Stimulated activated naive CD8-positive, alpha-beta T cell treated with anti-CD3 and anti-CD28 coated beads, Interleukin-15, Interleukin-2, amounts not matched to agents 100 ng/mL and 50 ng/mL, for 24 hours (primary cell): ENCODE results near the gene ERP44.
"Not testable (repeated sequence)": the region's sequence is repeated elsewhere in the genome, so short reads cannot be mapped to it uniquely, and the experiment has no call there.

Experiments used
- H3K27ac Mint-ChIP-seq: one replicate; pipeline ENCODE4 v1.8.0; 2021; ENCODE audit warnings: mild to moderate bottlenecking, mixed read lengths
- H3K27me3 Mint-ChIP-seq: one replicate; pipeline ENCODE4 v1.8.0; 2021; ENCODE audit warnings: mixed read lengths
- H3K36me3 Mint-ChIP-seq: one replicate; pipeline ENCODE4 v1.8.0; 2021; ENCODE audit warnings: low read depth, mixed read lengths
- H3K4me1 Mint-ChIP-seq: one replicate; pipeline ENCODE4 v1.8.0; 2021; ENCODE audit warnings: low read depth, mixed read lengths
- H3K4me3 Mint-ChIP-seq: one replicate; pipeline ENCODE4 v1.8.0; 2021; ENCODE audit warnings: mild to moderate bottlenecking, mixed read lengths
- H3K9me3 Mint-ChIP-seq: one replicate; pipeline ENCODE4 v1.8.0; 2021; ENCODE audit warnings: mixed read lengths

The ERP44 gene

DNA sequence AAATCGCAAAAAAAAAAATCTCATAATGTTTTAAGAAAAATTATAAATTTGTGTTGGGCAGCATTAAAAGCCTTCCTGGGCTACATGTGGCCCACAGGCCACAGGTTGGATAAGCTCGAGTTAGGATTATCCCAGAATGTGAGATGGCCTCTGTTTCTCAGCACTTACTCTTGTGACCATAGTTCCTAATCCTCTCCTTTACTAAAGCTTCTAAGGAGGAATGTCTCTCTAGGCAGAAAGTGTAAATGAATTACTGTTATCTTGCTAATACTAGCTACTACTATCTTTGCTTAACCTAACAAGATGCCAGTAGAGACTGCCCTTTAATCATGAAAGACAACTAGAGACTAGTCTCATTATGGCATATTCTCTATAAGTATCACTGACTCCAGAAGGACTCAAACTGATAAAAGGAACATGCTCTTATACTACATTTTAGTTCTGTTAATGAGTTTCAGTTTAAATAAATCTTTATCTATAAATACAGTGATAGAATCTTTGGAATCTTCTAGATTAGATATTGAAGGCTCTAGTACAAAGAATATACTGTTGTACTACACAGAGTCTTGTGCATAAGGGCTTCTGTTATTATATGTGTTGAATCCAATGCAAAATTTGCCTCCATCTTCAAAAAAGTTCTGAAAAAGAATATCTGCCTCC is 14.0 kb upstream of the ERP44 start:
- no peak overlapping the region for H3K27ac Mint-ChIP-seq
- H3K27me3 Mint-ChIP-seq: no peaks in the 10 kb centered on the region
- H3K9me3 Mint-ChIP-seq: no peaks in the 10 kb centered on the region
- H3K4me3 Mint-ChIP-seq: no peak overlapping the region
- peaks cover 26% of the 10 kb centered on the region for H3K36me3 Mint-ChIP-seq
- H3K4me1 Mint-ChIP-seq: peaks cover 16% of the 10 kb centered on the region

DNA sequence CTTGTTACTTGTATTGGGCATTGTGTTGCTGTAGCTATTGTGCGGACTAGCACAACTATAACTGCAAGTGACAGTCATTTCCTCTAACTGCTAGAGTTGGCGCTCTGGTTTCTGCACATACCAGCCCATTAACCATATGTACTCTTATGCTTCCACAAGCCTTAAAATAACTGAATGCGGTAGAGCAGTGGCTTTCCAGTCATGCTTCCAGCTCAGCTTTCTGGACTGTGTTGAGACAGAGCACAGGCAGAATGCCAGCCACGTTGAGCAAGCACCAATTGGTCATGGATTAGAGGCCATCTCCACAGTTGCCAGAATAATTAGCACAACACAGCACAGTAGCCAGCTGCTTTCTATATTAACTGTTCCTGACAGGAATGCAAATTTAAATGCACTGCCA is 12.4 kb upstream of the ERP44 start:
- Mint-ChIP-seq H3K36me3 (peaks cover 26% of the 10 kb centered on the region), H3K4me1 (peaks cover 16% of the 10 kb centered on the region), H3K27me3 (no peaks in the 10 kb centered on the region), H3K4me3 (no peak overlapping the region), H3K27ac (no peak overlapping the region), H3K9me3 (no peaks in the 10 kb centered on the region)

DNA sequence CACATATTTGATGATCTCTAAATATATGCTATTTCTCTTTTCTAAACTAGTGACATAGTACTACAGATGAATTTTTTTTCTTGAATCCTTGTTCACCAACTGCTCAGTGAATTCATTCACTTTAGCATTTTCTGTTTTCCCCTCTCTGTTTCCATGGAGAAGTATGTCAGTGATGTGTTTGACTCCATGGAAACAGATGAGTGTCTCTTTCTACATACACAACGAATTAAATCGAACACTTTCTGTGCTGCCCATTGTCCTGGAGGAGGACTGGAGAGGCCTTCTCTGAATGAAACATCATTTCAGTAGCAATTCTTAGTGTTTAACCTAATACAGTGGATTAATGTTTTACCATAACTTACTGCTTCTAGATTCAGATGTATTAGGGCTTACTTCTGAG is 9.8 kb upstream of the ERP44 start:
- no peak overlapping the region for H3K4me3 Mint-ChIP-seq
- H3K27me3 Mint-ChIP-seq: no peaks in the 10 kb centered on the region
- no peak overlapping the region for H3K27ac Mint-ChIP-seq
- peaks cover 24% of the 10 kb centered on the region for H3K36me3 Mint-ChIP-seq
- H3K4me1 Mint-ChIP-seq: peaks cover 17% of the 10 kb centered on the region
- H3K9me3 Mint-ChIP-seq: no peaks in the 10 kb centered on the region

DNA sequence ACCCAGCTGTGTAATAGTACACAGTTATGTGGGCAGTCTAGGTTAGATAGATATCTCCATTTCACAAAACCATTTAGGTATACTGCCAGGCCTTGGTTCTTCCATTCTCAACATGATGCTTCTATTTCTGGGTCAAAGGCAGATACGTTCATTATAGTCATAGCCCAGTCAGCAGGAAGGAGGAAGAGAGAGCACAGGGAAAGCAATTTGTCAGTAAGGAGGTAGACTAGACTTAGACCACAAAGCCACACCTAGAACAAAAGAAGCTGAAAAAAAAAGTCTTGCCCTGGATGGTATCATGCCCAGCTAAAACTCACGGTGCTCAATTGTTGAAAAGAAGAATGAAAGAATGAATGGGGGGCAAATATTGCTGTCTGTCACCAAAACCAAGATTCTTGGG is 7.8 kb upstream of the ERP44 start:
- H3K27me3 Mint-ChIP-seq: no peaks in the 10 kb centered on the region
- no peaks in the 10 kb centered on the region for H3K9me3 Mint-ChIP-seq
- H3K4me1 Mint-ChIP-seq: peaks cover 12% of the 10 kb centered on the region
- no peak overlapping the region for H3K4me3 Mint-ChIP-seq
- H3K36me3 Mint-ChIP-seq: peaks cover 16% of the 10 kb centered on the region
- no peak overlapping the region for H3K27ac Mint-ChIP-seq

DNA sequence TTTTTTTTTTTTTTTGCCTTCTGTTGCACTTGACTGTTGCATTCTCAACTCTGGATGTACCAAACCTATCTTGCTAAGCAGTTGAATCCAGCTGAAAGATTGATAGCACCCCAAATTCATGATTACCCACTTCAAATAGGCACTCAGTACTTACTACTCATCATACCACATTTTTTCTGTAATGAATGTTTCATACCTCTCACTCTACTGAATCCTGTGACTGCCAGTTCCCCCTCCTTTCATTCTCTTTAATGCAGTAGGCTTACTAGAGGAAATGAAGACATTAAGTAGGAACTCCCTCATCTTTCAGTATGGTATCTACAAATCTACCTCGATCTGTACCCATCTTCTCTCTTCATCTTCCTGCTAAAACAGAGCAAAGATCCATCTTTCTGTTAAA is 7.1 kb upstream of the ERP44 start:
- no peak overlapping the region for H3K4me3 Mint-ChIP-seq
- H3K9me3 Mint-ChIP-seq: no peaks in the 10 kb centered on the region
- peaks cover 16% of the 10 kb centered on the region for H3K36me3 Mint-ChIP-seq
- H3K27ac Mint-ChIP-seq: no peak overlapping the region
- no peaks in the 10 kb centered on the region for H3K27me3 Mint-ChIP-seq
- peaks cover 12% of the 10 kb centered on the region for H3K4me1 Mint-ChIP-seq

DNA sequence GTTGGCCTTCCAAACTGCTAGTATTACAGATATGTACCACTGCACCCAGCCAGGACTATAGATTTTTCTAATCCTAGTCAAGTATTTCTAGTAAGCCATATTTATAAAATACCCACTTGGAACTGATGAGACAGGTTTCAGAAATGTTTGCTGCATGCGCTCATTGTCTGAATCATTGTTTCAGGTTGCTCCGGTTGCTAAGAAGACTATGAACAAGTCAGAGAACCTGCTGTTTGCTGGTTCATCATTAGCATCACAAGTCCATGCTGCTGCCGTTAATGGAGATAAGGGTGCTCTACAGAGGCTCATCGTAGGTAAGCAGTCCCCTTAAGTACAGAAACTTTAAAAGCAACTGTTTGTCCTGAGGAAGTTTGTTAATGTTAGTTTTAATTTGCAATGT is 5.5 kb upstream of the ERP44 start:
- no peak overlapping the region for H3K27ac Mint-ChIP-seq

DNA sequence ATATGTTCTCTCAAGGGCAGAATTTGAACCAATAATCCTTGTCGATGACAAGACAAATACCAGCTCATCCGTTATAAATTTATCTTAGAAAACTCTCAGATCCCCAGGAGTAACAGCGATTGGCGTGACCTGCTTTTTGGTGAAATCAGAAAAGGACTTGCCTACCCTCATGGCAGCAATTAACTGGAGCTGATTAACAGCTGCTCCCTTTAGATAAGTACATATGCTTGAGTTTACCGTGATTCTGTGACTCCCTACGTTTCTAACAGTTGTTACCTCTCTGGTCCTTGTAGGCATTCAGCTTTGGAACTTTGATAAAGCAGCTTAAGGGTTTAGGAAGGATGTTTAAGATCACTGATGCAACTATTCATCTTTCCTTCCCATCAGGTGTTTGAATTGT is 2.8 kb upstream of the ERP44 start:
- no peak overlapping the region for H3K4me3 Mint-ChIP-seq
- H3K9me3 Mint-ChIP-seq: no peaks in the 10 kb centered on the region
- peaks cover 14% of the 10 kb centered on the region for H3K36me3 Mint-ChIP-seq
- peaks cover 32% of the 10 kb centered on the region for H3K4me1 Mint-ChIP-seq
- no peaks in the 10 kb centered on the region for H3K27me3 Mint-ChIP-seq
- no peak overlapping the region for H3K27ac Mint-ChIP-seq

More for the DNA sequence above, 5.5 kb upstream of the ERP44 start:
- Mint-ChIP-seq H3K4me1 (peaks cover 21% of the 10 kb centered on the region), H3K27me3 (no peaks in the 10 kb centered on the region), H3K36me3 (peaks cover 14% of the 10 kb centered on the region), H3K4me3 (no peak overlapping the region), H3K9me3 (no peaks in the 10 kb centered on the region)

DNA sequence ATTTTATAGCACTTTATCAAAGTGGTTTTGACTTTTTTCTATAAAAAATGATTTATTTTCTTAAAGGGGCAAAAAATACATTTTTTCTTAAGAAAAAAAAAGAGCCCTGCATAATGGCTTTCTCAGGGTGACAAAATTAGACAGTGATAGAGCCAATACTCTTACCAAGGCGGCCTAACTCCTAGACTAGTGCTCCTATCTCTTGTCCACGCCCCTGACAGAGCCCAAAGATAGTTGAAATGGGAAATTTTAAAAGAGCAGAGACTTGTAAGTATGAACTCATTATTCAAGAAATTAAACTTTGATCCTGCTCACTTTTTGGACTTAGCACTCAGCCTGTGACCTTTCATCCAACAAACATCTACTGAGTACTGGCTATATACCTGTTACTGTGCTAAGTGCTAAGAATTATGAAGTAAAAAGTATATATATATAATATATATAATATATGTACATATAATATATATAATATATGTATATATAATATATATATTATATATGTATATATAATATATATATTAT is 1.4 kb upstream of the ERP44 start:
- Mint-ChIP-seq H3K27me3 (no peaks in the 10 kb centered on the region), H3K4me3 (peak overlapping the region; percentile 99), H3K9me3 (no peaks in the 10 kb centered on the region), H3K36me3 (peaks cover 14% of the 10 kb centered on the region), H3K27ac (peak overlapping the region; percentile 97), H3K4me1 (peaks cover 44% of the 10 kb centered on the region)

- Mint-ChIP-seq H3K9me3 (no peaks in the 10 kb centered on the region), H3K4me3 (peak overlapping the region; percentile 99), H3K27ac (peak overlapping the region; percentile 97), H3K36me3 (peaks cover 14% of the 10 kb centered on the region), H3K27me3 (no peaks in the 10 kb centered on the region), H3K4me1 (peaks cover 47% of the 10 kb centered on the region)
Measured at GRCh38 chr9:100099722-100100042, 882 bp upstream of the ERP44 start.

DNA sequence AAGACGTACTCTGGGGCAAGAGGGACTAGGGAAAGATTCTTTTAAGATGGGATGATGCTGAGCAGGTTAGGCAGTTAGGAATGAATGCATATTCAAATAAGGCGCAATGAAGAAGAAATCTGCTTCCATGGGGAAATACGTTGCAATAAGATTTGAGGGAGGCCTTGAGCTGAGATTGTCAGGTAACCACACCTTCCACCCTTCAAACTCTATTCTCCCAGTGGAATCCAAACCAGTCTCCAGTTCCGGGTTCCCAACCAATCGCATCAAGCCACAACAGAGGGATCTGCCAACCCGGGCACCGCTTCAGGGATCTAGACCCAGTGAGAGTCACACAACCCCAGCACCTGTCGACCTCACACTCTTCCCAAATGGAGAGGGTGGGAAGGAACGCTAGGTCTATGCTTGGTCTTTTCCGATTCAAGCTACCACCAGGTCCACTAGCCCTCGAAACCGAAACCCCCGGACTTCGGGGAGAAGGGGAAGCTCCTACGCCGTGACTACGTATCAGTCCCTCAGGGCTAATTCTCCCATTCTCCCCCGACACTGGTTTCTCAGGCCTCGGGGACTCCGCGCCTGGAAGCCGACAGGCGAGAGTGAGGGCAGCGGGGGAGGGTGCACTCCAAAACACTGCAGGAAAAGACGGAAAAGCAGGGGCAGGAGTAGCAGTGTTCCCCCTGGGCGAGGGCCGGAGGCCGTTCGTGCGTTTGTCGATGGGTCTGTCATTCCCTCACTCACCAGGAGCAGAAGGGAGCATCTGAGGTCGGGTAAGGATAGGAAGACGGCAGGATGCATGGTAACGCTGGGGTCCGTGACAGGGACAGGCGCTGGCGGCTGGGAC is 534 bp downstream of the ERP44 start:
- no peaks in the 10 kb centered on the region for H3K9me3 Mint-ChIP-seq
- H3K4me1 Mint-ChIP-seq: peaks cover 49% of the 10 kb centered on the region

DNA sequence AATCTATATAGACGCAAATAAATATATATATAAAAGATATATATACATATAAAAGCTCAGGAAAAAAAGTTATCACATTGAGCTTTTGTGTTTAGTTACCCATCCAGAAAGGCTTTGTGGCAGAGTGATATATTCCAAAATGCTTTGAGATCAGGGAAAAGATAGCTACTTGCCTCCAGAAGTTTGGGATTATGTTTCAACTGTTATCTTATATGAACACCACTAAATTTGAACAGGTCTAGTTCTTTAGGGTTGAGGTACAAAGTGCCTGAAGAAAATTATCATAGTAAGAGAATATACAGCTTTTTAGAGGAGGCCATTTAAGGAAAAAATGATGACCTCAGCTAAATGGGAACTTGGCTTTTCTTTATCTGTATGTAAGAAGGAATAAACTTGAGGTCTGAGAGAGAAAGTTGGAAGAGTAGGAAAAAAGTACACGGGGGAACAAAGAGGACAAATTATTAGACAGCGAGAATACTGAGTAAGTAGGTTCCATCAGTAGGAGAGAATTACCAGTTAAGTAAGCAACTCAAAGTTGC is 2.4 kb downstream of the ERP44 start:
- Mint-ChIP-seq H3K4me3 (peak overlapping the region; percentile 27), H3K27ac (no peak overlapping the region), H3K36me3 (peaks cover 14% of the 10 kb centered on the region), H3K9me3 (no peaks in the 10 kb centered on the region), H3K27me3 (no peaks in the 10 kb centered on the region), H3K4me1 (peaks cover 65% of the 10 kb centered on the region)

More for the DNA sequence above, 534 bp downstream of the ERP44 start:
- Mint-ChIP-seq H3K4me3 (peak overlapping the region; percentile 99), H3K27me3 (no peaks in the 10 kb centered on the region), H3K27ac (peak overlapping the region; percentile 97), H3K36me3 (peaks cover 12% of the 10 kb centered on the region)

DNA sequence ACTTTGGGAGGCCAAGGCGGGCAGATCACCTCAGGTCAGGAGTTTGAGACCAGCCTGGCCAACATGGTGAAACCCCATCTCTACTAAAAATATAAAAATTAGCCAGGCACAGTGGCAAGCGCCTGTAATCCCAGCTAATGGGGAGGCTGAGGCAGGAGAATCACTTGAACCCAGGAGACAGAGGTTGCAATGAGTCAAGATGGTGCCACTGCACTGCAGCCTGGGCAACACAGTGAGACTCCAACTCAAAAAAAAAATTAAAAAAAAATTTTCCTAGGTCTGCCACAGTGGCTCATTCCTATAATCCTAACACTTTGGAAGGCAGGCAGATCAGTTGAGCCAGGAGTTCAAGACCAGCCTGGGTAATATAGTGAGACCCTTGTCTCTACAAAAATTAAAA is 4.4 kb downstream of the ERP44 start:
- not testable (repeated sequence) for H3K27me3 Mint-ChIP-seq, H3K4me3 Mint-ChIP-seq, H3K27ac Mint-ChIP-seq, H3K9me3 Mint-ChIP-seq
- H3K36me3 Mint-ChIP-seq: peaks cover 10% of the 10 kb centered on the region
- H3K4me1 Mint-ChIP-seq: peaks cover 66% of the 10 kb centered on the region

DNA sequence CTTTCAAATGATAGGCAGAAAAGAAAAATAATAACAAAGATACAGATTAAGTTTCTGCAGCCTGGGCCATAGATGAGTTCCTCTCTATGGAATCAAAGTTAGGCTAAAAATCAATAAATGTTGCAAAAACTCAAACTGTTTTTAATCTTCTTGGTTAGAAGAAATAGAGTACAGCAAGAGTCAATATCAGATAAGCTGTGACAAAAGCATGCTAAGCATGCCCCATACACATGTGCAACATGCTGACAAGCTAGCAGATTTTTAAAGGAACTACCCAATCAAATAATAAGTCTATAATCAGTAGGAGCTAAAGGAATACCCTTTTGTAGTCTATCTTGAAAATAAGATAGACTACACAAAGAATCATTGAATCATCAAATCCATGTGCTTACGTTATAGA is 6.7 kb downstream of the ERP44 start:
- H3K27me3 Mint-ChIP-seq: no peaks in the 10 kb centered on the region
- H3K27ac Mint-ChIP-seq: no peak overlapping the region
- H3K36me3 Mint-ChIP-seq: peaks cover 10% of the 10 kb centered on the region
- no peak overlapping the region for H3K4me3 Mint-ChIP-seq
- no peaks in the 10 kb centered on the region for H3K9me3 Mint-ChIP-seq
- peaks cover 76% of the 10 kb centered on the region for H3K4me1 Mint-ChIP-seq

- H3K4me3 Mint-ChIP-seq: no peak overlapping the region
- no peaks in the 10 kb centered on the region for H3K27me3 Mint-ChIP-seq
- H3K27ac Mint-ChIP-seq: no peak overlapping the region
- peaks cover 10% of the 10 kb centered on the region for H3K36me3 Mint-ChIP-seq
- H3K4me1 Mint-ChIP-seq: peaks cover 76% of the 10 kb centered on the region
- H3K9me3 Mint-ChIP-seq: no peaks in the 10 kb centered on the region
Measured at GRCh38 chr9:100091650-100092049, 7.2 kb downstream of the ERP44 start.

- H3K27me3 Mint-ChIP-seq: no peaks in the 10 kb centered on the region
- H3K36me3 Mint-ChIP-seq: peaks cover 10% of the 10 kb centered on the region
- no peaks in the 10 kb centered on the region for H3K9me3 Mint-ChIP-seq
- no peak overlapping the region for H3K4me3 Mint-ChIP-seq
- peaks cover 78% of the 10 kb centered on the region for H3K4me1 Mint-ChIP-seq
- H3K27ac Mint-ChIP-seq: no peak overlapping the region
Measured at GRCh38 chr9:100090880-100091279, 7.9 kb downstream of the ERP44 start.
